ENCODE data around the gene SOCS3.
A peak's percentile ranks its signal among the peaks of the same experiment; 100 is the strongest.

GRCh38 chr17:78390241-78391050 is 30.6 kb upstream of the SOCS3 start:
- TF ChIP-seq CTCF (IDR thresholded peaks at IDR 0.05) (peak in 3 of 6 experiments; percentile 11 to 23 (median 11)), EP300 (IDR thresholded peaks at IDR 0.05) (peak in 2 of 4 donors; percentile 19 to 91), POLR2AphosphoS5 (IDR thresholded peaks at IDR 0.05) (peak in 1 of 2 donors; percentile 96)
